Stimulated activated CD8-positive, alpha-beta memory T cell treated with anti-CD3 and anti-CD28 coated beads, Interleukin-12 subunit alpha, Interleukin-12 subunit beta, amount 100 ng/mL, for 24 hours (primary cell): ENCODE data around the gene THEMIS2.
"Not testable (repeated sequence)": the region's sequence is repeated elsewhere in the genome, so short reads cannot be mapped to it uniquely, and the experiment has no call there.

Source experiments
- DNase-seq: peaks from one replicate; pipeline ENCODE4 v3.0.0-alpha.2; 2020; ENCODE audit errors: extremely low read depth

Gene THEMIS2

DNA sequence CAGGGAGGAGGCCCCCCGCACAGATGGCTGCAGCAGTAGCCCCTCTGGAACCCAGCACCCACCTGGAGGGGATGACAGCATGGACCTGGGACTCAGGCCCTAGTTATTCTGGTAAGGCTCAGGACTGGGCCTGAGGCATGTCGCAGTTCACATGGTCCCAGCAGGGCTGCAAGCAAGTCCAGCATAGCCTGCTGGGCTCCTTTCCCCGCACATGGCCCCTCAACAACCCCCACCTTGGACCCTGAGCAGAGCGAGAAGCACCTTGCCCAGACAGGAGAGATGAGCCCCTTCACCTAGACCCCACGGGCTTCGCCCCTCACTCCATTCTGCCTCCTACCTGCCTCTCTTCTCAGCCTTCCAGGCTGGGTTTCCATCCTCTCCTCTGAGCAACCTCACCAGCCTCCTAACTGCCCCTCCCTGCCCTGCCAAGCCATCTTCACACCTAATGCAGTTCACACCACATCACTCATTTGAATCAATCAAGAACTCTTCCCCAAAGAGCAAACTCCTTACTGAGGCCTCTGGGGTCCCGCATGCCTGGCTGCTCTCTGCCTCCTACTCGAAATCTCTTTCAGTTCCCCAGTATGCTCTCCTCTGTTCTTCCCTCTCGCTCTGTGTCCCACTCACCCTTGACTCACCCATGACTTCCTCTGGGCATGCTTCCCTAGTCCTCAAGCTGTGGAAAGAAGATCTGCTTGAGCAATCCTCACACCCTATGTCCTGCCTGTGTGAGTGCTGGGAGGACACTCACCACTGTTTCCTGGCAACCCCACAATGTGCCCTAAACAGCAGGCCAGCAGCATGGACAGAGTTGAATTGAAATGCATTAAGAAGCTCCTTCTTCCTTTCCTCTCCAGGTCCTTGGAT is 9.4 kb upstream of the THEMIS2 start:
- DNase-seq = no peak

DNA sequence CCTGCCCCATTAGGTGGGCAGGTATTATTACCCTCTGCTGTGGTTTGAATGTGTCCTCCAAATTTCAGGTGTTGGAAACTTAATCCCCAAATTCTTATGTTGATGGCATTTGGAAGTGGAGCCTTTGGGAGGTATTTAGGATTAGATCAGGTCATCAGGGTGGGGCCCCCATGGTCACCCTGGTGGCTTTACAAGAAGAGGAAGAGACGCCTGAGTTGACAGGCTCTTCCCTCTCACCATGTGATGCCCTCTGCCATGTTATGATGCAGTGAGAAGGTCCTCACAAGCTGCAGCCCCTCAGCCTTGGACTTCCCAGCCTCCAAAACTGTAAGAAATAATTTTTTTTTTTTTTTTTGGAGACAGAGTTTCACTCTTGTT is 8.8 kb upstream of the THEMIS2 start:
- DNase-seq = no peak

DNA sequence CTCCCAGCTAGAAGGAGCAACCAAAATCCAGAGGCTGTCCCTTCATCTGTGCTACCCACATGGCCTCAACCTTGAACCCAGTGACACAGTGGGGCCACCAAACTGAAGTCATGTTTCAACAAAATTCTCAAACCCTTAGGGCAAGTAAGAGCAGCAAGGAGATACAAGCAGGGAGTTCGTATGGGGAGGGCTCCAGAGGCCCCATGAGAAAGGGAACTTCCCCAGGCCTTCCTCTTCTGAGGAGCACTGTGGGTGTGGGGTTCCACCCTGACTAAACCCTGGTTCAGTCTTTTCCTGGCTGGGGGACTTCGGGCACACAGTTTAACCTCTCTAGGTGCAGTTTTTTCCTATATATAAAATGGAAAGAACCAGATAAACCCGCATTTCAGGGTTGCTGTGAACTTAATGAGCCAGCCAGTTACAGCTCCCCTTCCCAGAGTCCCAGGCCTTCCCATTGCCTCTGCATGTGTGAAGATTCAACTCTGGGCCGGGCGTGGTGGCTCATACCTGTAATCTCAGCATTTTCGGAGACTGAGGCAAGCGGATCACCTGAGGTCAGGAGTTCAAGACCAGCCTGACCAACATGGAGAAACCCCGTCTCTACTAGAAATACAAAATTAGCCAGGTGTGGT is 8.0 kb upstream of the THEMIS2 start:
- no peak for DNase-seq

DNA sequence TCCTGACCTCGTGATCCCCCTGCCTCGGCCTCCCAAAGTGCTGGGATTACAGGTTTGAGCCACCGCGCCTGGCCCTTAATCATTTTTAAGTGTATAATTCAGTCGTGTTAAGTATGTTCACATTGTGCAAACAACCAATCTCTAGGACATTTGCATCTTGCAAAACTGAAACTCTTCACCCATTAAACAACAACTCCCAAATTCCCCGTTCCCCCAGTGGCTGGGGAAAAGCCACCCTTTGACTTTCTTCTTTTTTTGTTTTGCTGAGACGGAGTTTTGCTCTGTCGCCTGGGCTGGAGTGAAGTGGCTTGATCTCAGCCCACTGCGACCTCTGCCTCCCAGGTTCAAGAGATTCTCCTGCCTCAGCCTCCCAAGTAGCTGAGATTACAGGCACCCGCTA is 6.5 kb upstream of the THEMIS2 start:
- no peak for DNase-seq

DNA sequence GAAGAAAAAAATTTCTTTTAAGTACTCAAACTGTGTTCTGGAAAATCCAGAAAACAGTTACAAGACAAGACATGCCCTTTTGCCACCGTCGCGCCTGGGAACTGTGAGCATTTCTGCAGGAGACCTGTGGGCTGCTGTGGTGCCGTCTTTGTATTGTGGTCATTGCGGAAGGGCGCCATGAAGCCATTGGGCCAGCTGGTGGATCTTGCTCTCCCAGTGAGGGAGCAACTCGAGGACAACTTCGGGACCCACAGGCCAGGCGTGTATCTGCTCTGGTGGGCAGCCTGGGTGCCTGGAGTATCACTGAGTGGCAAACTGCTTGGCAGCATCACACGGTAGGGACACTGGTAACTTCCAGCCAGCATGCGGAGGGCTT is 3.8 kb upstream of the THEMIS2 start:
- no peak for DNase-seq

DNA sequence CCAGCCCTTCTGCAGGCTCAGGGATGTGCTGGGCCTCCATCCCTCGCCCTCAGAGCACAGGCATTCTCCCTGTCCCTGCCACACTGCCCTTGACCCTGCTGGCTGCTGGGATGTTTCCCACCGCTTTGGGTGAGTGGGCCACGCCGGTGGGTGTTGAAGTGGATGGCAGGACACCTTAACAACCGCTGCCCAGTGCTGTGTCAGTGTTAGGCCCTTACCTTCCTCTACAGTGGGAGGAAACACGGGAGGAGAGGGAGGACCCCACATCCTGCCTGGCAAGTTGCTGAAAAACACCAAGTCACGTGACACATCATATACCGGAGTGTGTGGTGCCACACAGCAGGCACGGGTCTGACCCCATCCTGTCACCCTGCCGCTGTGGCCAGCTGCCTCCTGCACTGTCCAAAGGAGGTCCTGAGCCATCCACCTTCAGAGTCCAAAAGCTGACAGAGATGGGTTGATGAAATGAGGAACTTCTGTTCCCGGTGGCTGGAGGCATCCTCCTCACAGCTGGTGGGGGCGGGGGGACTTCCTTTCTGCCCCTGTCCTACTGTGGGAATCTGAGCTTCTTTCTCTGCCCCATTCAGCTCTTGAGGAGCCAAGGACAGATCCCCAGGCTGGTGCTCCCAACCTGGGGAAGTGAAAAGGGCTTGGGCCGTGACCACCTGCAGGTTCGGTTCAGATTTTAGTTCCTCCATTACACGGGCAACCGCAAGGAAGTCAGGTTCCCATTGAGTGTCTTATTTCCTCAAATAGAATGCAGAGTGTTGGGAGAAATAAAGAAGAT is 3.2 kb upstream of the THEMIS2 start:
- no peak for DNase-seq

DNA sequence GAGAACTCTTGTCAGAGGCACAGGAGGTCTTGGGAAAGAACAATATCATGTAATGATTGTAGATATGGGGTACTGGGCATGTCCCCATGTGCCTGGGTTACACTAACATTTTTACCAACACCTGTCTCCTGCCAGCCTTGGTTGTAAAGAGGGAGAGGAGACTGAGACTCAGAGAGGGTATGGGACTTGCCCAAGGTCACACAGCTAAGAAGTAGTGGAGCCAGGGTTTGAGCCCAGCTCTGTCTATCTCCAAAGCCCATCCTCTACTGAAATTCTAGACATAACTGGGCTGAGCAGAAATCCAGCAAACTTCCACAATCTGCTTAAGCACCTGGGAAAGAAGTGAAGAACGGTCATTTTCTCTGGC is 2.6 kb upstream of the THEMIS2 start:
- DNase-seq = no peak

DNA sequence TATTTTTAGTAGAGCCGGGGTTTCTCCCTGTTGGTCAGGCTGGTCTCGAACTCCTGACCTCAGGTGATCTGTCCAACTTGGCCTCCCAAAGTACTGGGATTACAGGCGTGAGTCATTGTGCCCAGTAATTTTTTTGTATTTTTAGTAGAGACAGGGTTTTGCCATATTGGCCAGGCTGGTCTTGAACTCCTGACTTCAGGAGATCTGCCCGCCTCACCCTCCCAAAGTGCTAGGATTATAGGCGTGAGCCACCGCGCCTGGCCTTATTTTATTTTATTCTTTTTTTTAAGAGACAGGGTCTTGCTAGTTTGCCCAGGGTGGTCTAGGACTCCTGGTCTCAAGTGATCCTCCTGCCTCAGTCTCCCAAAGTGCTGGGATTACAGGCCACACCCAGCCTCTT is 1.3 kb upstream of the THEMIS2 start:
- not testable (repeated sequence) for DNase-seq

DNA sequence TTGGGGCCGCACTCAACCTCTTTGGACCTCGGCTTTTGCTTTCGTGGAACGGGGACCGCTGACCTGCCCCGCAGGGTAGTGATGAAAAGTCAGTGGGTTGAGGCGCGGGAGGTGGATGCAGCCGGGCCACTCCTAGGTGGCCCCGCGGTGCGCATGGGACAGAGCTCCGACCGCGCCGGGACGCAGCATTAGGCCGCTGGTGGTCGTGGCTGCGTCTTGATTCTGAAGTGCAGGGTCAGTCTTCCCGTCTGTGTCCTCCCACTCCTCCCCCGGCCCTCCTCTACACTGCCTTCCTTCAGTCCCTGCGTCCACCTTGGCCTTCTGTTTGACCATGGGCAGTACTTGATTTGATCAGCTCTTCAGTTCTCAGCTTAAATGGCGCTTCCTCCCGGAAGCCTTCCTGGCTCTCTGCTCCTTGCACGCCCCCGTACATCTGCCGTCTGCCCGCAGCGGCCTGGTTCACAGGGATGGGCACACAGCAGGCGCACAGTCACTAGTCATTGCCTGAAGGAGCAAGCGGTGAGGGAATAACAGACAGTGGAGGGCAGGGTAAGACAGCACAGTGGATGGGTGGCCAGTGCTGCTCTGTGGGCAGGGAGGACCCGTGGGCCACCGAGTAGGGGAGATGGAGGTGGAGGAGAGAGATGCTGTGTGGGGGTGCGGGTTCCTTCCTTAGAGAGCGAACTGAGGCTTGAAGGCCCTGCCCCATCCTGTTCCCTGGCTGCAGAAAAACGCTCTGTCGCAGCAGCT is 633 bp downstream of the THEMIS2 start:
- no peak for DNase-seq

DNA sequence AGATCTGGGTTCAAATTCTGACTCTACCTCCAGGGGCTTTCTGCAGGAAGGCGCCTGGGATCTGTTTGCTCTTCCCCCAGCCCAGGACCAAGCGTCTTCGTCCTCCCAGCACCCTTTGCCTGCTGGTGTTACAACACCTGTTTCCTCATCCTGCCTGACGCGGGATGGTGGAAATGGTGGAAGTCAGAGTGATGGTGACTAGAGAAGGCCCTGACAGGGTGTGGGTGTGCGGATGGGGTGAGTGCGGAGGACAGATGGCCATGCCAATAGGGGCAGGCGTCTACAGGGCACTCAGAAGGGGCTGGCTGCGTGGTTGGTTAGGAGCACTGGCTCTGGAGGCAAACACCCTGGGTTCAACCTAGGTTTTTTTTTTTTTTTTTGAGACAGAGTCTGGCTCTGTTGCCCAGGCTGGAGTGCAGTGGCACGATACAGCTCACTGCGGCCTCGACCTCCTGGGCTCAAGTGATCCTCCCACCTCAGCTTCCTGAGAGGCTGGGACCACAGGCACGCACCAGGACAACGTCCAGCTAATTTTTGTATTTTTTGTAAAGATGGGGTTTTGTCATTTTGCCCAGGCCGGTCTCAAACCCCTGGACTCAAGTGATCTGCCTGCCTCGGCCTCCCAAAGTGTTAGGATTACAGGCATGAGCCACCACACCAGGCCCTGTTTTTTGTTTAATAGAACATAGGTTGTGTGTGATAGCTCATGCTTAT is 1.5 kb downstream of the THEMIS2 start:
- no peak for DNase-seq

DNA sequence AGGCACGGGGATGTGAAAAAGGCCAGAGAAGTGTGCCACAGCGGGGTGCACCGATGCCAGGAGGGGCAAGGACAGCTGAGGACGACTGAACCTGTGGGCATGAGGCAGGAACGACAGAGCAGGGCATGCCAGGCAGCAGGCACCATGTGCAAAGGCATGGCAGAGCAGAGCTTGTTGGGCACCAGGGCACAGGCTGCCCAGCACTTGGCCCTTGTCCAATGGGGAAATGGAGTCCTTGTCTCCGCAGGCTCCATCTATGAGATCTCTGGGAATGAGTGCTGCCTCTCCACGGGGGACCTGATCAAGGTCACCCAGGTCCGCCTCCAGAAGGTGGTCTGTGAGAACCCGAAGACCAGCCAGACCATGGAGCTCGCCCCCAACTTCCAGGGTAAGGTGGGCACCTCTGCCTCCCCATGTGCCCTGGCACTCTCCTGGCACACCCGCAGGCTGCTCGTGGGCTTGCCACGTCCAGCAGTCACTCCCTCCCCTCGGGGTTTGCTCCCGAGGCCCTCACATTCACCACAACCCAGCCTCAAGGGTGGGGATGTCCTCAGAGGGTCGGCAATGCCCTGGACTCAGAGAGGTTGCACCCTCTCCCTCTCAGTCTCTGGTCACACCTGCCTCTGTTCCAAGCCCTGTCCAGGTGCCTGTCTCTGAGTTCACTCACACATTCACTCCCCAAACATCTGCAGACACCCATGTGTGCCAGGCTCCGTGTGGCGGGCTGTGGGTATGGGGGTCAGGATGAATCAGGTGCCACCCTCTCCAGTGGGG is 4.2 kb downstream of the THEMIS2 start:
- DNase-seq = no peak

DNA sequence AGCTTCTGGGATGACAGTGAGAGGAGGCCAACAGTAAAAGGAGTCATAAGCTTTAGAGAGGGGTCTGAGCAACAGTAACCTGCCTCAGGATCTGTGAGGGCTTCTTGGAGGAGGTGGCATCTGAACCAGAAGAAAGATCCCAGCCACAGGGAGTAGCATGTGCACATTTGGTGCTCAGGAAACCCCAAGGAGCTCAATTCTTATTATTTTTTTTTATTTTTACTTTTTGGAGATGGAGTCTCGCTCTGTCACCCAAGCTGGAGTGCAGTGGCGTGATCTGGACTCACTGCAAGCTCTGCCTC is 4.7 kb downstream of the THEMIS2 start:
- no peak for DNase-seq

DNA sequence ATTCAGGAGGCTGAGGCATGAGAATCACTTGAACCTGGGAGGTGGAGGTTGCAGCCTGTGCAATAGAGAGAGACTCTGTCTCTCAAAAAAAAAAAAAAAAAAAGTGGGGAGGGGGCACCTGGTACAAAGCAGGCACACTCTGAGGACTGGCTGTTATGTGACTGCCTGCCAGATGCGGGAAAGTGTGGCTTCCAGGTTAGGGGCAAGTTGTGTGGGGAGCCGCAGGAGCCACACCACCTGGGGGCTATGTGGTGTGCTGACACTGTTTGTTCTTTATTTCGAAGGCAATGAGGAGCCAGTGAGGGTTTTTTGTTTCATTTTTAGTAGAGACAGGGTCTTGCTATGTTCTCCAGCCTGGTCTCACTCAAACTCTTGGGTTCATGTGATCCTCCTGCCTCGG is 5.7 kb downstream of the THEMIS2 start:
- no peak for DNase-seq

DNA sequence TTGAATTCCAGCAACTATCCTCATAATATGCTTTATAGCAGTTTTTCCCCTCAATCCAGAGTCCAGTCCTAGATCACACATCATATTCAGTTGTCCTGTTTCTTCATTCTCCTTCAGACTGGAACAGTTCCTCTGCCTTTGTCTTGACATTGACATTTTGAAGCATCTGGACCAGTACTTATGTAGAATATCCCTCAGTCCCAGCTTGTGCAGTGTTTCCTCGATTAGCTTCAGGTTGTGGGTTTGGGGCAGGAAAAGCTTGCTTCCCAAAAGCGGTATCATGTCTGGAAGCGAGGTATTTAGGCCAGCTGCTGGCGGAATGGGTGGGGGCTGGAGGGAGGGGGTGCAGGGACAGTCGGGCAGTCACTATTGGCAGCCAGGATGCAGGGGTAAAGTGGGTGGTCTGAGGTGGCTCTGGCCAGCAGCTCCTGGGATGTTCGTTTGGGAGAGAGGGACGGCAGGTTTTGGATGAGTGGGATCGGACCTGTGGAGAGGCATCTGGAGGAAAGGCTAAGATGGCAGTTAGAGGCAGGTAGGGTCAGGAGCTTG is 6.5 kb downstream of the THEMIS2 start:
- DNase-seq = no peak

DNA sequence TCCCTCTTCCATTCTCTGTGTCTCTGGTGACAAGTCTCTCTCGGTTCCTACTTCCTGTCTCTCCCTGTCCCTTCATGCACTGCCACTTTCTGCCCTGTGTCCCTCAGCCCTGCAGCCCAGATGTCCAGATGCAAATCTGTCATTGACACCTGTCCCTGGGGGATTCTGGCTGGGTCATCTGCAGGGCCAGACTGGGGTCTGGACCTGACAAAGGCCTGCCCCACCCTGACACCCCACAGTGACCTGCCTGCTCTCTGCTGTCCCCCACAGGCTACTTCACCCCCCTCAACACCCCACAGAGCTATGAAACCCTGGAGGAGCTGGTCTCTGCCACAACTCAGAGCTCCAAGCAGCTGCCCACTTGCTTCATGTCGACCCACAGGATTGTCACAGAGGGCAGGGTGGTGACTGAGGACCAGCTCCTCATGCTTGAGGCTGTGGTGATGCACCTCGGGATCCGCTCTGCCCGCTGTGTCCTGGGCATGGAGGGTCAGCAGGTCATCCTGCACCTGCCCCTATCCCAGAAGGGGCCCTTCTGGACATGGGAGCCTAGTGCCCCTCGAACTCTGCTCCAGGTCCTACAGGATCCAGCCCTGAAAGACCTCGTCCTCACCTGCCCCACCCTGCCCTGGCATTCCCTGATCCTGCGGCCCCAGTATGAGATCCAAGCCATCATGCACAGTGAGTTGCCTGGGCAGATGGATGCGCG is 7.2 kb downstream of the THEMIS2 start:
- DNase-seq = no peak

DNA sequence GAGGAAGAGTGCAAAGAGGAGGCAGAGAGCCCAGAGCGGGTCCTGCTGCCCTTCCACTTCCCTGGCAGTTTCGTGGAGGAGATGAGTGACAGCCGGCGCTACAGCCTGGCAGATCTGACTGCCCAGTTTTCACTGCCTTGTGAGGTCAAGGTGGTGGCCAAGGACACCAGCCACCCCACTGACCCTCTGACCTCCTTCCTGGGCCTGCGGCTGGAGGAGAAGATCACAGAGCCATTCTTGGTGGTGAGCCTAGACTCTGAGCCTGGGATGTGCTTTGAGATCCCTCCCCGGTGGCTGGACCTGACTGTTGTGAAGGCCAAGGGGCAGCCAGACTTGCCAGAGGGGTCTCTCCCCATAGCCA is 10.2 kb downstream of the THEMIS2 start:
- DNase-seq = no peak

DNA sequence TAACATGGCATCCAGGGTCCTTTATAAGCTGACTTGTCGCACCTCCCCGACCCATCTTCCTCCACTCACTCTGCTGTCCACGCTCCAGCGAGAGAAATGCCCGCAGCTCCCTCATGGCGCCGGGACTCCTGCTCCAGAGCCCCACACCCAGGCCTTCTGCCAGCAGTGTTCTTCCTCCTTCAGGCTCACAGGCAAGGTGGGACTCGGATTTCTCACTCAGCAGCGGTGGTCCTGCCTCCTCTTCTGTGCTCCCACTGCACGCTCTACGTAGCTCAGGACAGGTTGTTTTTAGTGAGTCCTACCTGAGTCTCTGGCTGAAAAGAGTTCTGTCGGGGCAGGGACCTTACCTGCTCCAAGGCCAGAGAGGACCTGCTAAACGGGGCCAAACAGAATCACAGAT is 11.2 kb downstream of the THEMIS2 start:
- no peak for DNase-seq

DNA sequence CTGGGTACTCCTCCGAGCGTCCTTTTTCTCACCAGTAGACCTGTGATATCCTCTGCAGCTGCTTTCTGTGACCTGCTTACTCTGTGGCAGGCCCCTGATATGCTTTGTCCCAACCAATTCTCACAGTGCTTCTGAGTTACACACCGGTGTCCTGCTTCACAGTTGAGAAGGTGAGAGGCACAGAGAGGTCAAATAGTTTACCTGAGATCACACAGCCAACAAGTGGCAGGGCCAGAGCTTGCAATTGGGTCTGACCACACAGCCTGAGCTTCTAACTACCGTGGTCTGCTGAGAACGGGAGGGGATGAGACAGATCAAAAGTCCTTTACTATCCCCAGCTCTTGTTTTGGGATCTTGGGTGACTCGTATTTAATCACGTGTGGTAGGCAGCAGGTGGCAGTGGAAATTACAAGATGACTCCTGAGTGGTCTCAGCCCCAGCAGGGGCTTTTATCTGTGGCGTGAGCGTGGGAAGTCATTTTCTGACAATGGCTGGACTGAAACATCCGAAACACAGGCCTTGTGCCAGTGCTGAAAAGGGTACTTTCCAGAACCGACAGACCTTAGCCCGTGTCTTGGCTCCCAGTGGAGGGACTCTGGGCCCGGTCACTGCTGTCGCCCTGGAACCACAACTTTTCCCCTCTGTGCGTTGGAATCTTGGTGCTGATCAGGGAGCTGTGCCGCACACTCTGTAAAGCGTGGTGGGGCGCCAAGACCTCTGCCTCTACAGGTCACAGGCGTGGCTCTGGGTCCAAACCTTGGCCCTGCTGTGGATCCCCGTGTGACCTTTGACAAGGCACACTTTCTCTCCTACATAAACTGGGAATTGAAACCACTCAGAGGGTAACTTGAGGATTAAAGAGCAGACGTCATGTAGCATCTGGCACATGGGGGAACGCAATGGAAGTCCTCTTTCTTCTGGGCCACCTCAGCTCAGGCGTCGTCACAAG is 11.9 kb downstream of the THEMIS2 start:
- DNase-seq = no peak

DNA sequence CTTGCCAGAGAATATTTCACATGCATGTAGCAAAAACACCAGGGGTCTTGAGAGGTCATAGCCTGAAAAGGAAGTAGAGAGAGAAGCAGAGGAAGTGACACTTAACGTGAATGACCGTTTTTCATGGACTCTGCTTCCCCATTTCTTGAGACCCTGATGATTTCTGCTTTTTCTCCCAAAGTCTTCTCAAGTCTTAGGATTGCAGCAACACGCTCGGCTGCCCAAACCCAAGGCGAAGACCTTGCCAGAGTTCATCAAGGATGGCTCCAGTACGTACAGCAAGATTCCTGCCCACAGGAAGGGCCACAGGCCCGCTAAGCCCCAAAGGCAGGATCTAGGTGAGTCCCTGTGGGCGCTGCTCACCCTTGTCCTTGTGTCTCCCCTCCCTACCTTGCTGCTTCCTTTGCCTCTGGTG is 12.8 kb downstream of the THEMIS2 start:
- no peak for DNase-seq
